HUES48 (cell line): ENCODE data around the gene SYMPK.

Experiments used
- H3K27ac ChIP-seq: one replicate; pipeline ENCODE4 v1.7.0; 2013; ENCODE audit warnings: low read depth, low read length, inconsistent platforms
- H3K27me3 ChIP-seq: 2 replicates; pipeline ENCODE4 v1.6.1; 2013; ENCODE audit warnings: mild to moderate bottlenecking, low read length; ENCODE audit not compliant: control insufficient read depth, insufficient read depth
- H3K36me3 ChIP-seq: 2 replicates; pipeline ENCODE4 v1.6.1; 2013; ENCODE audit warnings: low read length; ENCODE audit not compliant: control insufficient read depth, insufficient read depth
- H3K4me1 ChIP-seq: 2 replicates; pipeline ENCODE4 v1.6.1; 2013; ENCODE audit warnings: mild to moderate bottlenecking, low read length; ENCODE audit not compliant: control insufficient read depth, insufficient read depth
- H3K4me3 ChIP-seq: 2 replicates; pipeline ENCODE4 v1.5.1; 2013; ENCODE audit warnings: mild to moderate bottlenecking, low read depth, low read length
- H3K9ac ChIP-seq: 2 replicates; pipeline ENCODE4 v1.6.1; 2013; ENCODE audit warnings: mild to moderate bottlenecking, low read depth, low read length, moderate library complexity
- H3K9me3 ChIP-seq: 2 replicates; pipeline ENCODE4 v1.6.1; 2013; ENCODE audit warnings: low read length; ENCODE audit not compliant: control insufficient read depth, insufficient read depth

The SYMPK gene

DNA sequence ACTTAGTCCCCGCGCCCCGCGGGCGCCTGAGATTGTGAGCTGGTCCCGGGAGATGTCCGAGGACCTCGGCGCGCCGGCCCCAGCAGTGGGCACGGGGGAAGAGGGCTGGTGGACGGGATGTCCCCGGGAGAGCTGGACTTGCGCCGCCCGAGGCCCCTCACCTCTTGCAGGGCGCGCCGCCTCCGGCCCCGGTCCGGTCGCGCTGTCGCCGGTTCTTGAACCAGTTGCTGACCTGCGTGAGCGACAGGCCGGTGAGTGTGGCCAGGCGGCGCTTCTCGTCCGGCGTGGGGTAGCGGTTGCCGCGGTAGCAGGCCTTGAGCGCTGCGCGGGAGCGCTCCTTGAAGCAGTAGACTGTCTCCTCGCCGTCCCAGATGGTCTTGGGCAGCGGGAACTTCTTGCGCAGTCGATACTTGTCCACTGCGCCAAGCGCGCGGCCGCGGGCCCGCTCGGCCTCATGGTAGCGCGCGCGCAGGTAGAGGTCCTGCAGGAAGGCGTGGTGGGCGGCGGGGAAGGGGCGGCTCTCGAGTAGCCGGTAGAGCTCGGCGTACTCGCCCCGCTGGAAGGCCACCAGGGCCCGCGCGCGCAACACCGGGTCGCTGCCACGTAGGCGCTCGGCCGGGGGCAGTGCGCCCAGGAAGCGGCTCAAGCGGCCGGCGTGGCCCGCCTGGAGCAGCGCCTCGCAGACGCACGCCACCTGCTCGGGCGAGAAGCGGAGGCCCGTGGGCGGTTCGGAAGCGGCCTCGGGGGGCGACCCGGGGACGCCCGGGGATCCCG lies 94.9 kb downstream of the SYMPK start:
- no peaks in the 10 kb centered on the region for H3K9me3 ChIP-seq
- no peaks in the 10 kb centered on the region for H3K27me3 ChIP-seq
- H3K36me3 ChIP-seq: no peaks in the 10 kb centered on the region
- peak overlapping the region; percentile 91 for H3K4me3 ChIP-seq
- peak overlapping the region; percentile 75 for H3K9ac ChIP-seq
- peak overlapping the region; percentile 99 for H3K27ac ChIP-seq
- H3K4me1 ChIP-seq: peaks cover 37% of the 10 kb centered on the region

DNA sequence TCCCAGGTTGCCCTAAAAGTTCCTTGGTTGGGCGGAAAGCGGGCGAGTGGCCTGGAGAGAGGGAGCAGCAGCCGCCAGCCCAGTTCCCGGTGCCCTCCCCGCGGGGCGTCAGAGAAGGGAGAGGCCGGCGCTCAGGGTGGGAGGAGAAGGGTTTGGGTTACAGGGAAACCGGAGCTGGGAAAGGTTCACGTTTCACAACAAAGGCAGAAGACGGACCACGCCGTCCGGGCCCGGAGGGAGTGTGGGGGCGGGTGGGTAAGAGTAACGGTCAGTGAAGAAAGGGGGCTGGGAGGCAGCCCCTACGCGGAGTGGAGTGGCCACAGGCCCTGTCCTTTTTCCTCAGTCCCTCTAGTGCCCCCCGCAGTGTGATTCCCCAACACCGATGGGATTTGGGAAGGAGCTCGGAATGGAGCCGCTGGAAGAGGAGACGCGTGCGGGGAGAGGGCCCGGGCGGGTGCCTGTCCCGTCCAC lies 95.5 kb downstream of the SYMPK start:
- peaks cover 37% of the 10 kb centered on the region for H3K4me1 ChIP-seq
- peak overlapping the region; percentile 99 for H3K27ac ChIP-seq
- peak overlapping the region; percentile 75; the same call in 1 of the 2 replicates for H3K9ac ChIP-seq

DNA sequence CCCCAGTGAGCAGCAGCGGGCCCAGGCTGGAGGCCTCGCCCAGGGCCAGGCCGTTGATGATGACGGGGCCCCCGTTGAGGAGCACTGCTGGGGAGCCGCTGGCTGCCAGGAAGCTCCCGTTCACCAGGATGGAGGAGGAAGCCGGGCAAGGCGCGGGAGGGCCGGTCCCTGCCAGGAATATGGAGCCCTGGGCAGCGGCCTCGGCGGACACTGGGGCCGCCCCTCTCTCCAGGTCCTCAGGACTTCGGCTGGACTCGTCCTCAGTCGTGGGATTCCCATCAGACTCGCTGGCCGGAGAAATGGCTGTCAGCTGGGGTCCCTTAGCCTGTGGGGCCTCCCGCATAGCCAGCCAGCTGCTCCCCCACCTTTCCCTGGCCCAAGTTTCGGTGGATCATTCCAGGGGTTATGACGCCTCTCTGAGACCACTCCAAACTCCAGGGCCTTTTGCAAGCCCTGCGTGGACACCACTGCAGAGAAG lies 96.0 kb downstream of the SYMPK start:
- Histone ChIP-seq H3K4me3 (peak overlapping the region; percentile 91), H3K4me1 (peaks cover 35% of the 10 kb centered on the region), H3K27me3 (no peaks in the 10 kb centered on the region), H3K36me3 (no peaks in the 10 kb centered on the region), H3K9me3 (no peaks in the 10 kb centered on the region), H3K27ac (peak overlapping the region; percentile 99), H3K9ac (no peak overlapping the region)

More for the DNA sequence above, 95.5 kb downstream of the SYMPK start:
- no peaks in the 10 kb centered on the region for H3K27me3 ChIP-seq
- H3K4me3 ChIP-seq: peak overlapping the region; percentile 91
- no peaks in the 10 kb centered on the region for H3K36me3 ChIP-seq
- H3K9me3 ChIP-seq: no peaks in the 10 kb centered on the region

DNA sequence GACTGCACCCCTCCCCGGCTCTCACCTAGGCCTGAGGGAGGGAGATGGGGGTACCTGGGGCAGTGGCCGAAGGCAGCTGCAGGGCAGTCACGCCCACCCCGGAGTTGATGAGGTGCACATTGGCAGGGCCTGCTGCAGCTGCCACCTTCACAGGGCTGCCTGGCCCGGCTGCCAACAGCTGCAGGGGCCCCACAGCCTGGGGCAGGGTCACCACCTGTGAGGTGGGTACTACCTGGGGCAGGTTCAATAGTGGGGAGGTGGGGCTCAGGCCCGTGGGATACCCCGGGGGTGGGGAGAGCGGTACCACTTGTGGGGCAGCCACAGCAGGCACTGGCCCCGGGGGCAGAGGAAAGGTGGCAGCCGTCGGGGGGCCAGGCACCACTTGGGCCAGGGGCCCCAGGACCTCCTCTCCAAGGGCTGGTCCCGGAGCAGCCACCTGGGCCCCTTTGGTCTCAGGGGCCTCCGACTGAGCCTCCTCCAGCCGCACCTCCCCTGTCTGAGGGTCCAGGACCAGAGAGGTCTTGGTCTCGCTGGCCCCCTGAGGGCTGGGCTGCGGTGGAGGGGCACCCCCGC lies 96.6 kb downstream of the SYMPK start:
- peaks cover 31% of the 10 kb centered on the region for H3K4me1 ChIP-seq
- no peaks in the 10 kb centered on the region for H3K9me3 ChIP-seq
- peak overlapping the region; percentile 91; the same call in 1 of the 2 replicates for H3K4me3 ChIP-seq
- H3K27me3 ChIP-seq: no peaks in the 10 kb centered on the region
- H3K36me3 ChIP-seq: no peaks in the 10 kb centered on the region
- no peak overlapping the region for H3K9ac ChIP-seq
- H3K27ac ChIP-seq: no peak overlapping the region

DNA sequence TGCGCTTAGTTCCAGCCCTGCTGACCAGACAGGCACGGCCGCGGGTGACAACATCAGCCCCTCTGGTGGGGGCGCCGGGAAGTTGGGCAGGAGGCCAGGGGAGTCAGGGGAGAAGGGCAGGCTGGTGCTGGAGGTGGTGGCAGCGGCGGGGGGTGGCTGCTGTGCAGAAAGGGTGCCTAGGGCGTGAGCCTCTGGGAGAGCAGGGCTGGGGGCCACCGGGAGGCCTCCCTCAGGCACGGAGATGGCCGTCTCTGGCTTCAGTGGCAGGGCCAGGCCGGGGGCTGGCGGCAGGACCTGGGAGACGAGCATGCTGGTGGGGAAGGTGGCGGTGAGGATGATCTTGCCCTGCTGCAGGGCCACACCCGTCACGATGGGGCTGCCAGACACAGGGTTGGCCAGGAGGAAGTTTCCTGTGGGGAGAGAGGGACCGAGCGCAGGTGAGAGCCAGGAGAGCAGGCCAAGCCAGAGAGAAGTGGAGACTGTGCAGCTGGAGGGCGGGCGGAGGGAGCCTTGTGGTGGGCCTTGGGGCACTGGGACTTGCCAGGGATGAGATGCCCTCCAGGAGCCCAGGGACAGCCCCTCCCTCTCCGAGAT lies 97.1 kb downstream of the SYMPK start:
- no peak overlapping the region for H3K27ac ChIP-seq
- H3K9ac ChIP-seq: no peak overlapping the region
- H3K27me3 ChIP-seq: no peaks in the 10 kb centered on the region
- H3K4me1 ChIP-seq: peaks cover 28% of the 10 kb centered on the region
- H3K36me3 ChIP-seq: no peaks in the 10 kb centered on the region
- no peak overlapping the region for H3K4me3 ChIP-seq
- no peaks in the 10 kb centered on the region for H3K9me3 ChIP-seq
